EH (cell line): Measurements from ENCODE around the gene IER5.

ENCODE experiments used
- DNase-seq: peaks from one replicate; pipeline ENCODE4 v3.0.0-alpha.2; 2015; ENCODE audit warnings: low read depth

Gene IER5

DNA sequence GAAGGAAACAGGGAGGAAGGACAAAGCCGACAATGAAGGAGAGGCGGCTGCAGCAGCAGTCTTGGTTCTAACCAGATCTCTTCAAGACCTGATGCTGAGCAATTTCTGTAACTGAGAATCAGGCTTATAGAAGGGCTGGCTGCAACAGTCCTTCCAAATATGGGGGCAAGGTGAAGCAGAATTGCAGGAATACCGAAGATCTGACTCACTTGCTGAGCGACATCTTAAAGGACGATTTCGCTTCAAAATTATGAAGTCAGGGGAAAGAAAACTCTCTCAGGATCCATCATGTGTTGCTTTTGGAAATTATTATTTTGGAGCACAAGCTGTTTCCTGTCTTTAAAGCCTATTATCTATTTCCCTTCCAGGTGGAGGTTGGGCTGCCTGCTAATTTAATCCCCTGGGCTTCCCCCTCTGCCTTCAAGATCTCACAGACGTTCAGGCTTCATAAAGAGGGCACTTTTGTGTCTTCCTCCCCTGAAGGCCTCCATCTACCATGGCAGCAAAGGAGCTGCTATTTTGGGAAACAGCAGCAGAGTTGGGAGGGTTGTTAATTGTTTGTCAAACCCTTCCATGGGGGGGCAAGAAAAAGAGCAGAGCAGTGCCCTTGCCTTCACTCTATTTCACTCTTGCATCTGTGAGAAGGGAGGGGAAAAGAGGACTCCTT, 10.8 kb upstream of the IER5 start:
- DNase-seq = peak; percentile 84

DNA sequence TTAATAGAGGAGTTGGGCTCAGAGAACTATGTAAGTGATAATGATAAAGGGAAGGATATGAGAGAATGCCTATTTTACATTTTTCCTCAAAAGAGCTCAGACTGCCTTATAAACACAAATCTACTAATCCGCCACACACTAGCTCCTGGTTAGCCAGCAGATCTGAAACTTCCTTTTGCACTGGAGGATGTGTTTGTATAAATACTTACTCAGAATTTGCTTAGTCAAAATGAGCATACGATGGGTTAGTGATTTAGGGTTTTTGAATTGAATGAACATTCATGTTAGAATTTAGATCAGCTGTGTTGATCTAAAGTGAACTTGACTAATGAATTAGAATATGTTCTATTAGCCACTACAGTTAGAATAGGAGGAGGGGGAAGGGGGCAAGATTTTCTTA, 9.1 kb upstream of the IER5 start:
- peak; percentile 63 for DNase-seq

DNA sequence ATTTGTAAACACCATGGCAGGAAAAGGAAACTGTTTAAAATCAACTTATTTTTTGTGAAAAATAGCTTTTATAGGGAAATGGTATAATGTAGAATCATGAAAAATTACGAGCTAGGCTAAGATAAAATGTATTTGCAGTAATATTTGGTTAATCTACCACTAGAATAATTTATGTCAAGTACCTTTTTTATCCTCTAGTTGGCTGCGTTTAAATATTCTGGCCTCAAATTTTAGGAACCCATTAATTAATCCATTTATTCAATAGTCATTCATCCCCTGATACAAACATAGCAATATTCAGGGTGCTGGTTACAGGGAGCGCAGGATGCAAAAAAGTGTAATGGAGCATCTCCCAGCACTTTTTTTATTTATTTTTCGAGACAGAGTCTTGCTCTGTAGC, 8.6 kb upstream of the IER5 start:
- DNase-seq = no peak

DNA sequence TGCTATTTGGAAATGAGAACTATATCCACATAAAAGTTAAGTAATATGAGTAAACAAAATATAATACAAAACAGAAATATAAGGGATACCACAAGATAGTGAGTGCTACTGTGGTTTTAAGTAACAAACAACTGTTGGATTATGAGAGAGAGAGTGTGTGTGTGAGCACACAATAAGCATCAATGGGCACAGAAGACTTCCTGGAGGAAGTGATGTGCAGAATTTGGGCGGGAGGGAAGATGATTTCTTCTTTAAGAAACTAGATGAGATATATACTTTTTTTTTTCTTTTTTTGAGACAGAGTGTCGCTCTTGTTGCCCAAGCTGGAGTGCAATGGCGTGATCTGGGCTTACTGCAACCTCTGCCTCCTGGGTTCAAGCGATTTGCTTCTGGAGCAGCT, 7.9 kb upstream of the IER5 start:
- no peak for DNase-seq

DNA sequence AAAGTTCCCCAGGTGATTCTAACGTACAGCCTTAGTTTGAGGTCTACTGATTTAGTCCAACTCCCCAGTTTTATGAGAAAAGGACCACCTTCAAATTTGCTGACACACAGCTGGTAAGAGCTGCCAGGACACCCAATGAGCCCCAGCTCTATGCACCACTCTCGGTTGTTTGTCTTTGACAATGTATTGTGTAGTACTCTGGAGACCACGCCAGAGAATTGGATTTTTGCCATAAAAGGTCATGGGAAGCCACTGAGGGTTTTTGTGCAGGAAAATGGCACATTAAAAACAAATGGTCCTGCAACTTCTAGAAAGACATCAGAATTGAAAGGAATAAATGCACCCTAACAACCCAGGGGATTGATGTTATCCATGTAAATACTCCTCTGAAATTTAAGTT, 7.1 kb upstream of the IER5 start:
- DNase-seq = no peak

DNA sequence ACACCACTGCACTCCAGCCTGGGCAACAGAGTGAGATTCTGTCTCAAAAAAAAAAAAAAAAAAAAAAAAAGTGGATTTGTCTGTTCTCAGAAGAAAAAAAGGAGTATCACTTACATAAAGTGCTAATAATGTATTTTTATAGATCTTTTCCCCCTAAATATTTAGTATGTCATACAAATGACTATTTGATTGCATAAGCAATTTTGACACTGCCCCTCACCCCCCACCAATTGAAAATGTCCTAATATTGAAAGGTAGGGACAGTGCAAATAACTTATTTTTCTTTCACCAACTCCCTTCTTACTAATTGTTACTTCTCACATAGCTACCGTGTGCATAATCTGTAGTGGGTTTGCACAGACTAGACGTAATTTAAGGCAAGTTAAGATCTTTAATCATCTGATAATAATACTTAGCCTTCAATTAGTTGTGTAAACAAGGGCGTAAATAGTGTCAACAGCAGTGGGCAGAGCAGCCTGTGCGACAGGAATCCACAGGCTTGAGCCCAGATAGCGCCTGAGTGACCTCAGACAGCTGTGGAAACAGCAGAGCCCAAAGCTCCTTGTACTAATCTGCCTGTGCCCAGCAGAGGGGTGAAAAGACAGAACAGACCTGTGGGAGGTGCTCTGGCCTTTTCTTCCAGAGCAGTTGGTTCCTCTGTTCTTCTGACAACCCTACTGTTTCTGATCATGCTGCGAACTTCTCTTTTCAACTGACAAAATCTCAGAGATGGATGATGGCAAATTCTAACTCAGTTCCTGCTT, 4.5 kb upstream of the IER5 start:
- peak; percentile 52 for DNase-seq

DNA sequence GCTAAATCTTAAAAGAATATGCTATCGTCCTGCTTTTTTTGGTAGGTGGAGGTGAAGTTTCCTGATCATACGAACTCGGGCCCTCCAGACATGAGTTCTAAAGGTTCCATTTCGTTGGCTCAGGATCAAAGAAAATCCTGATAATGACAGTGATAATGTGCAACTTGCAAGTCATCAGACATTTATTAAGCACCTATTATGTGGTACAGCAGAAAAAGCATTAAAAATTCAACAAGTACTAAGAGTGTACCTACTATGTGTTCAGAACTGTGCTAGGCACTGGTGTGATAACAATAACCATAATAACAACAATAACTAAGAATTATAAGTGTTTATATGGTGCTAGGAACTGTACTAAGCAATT, 3.9 kb upstream of the IER5 start:
- DNase-seq = no peak

DNA sequence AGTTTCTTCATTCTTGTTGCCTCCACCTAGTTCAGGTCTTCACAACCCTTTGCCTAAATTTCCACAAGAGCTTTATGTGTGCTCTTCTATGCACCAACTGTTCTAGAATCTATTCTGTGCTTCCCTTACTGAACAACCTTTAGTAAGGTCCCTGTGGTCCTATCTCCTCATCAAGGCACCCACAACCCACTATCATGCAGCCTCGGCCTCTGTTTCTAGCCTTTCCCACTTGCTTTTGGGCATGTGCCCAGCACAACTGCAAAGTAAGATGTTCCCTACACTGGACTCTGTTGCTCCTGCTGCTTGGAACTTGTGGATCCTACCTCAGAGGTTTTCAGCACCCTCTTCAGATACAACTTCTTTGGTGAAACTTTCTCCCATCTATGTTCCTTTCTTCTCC, 2.4 kb upstream of the IER5 start:
- DNase-seq = no peak

DNA sequence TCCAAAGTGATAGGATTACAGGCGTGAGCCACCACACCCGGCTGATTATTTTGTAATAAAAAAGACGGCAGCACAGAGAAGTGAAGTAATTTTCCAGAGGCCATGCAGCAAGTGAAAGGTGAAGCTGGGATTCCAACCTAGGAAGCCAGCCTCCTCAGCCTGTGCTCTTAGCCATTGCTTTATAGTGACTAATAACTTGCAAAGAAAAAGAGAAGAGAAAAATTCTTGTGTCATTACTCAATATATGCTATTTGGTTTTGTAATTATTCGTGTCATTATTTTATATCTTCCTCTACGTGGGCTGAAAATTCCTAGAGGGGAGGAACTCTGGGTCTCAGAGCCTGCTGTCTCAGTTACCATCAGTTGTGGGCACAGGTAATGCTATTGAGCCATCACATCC, 1.6 kb upstream of the IER5 start:
- DNase-seq = peak; percentile 90

DNA sequence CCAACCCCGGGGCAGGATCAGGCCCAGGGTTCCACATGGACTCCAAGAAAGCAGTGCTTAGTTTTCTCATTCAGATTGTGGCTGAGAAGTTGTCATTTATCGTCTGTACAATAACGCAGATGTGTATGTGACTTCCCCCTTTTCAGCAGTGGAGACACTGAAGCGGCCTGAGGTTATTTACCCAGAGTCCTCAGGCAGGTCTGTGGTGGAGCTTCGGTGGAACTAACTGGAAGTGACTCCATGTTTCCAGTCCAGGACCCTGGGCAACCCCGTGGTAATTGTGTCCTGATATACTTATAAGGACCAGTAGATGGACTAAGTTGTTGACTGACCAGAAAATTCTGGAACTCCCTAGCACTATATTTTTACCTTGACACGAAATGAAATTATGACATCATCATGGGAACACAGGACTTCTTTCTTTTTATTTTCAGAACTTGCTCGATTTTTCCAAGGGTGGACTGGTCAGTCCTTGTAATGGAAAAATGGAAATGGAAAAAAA, 1.0 kb upstream of the IER5 start:
- no peak for DNase-seq

DNA sequence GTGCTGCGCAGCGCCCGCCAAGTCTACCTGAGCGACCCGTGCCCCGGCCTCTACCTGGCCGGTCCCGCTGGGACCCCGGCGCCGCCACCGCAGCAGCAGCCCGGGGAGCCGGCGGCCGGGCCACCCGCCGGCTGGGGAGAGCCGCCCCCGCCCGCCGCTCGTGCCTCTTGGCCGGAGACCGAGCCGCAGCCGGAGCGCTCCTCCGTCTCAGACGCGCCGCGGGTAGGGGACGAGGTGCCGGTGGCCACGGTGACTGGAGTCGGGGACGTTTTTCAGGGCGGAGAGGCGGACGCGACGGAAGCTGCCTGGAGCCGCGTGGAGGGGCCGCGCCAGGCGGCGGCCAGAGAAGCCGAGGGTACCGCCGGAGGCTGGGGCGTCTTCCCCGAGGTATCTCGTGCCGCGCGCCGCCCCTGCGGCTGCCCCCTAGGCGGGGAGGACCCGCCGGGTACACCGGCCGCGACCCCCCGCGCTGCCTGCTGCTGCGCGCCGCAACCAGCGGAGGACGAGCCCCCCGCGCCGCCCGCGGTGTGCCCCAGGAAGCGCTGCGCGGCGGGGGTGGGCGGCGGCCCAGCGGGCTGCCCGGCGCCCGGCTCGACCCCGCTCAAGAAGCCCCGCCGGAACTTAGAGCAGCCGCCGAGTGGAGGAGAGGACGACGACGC, 646 bp downstream of the IER5 start:
- no peak for DNase-seq

DNA sequence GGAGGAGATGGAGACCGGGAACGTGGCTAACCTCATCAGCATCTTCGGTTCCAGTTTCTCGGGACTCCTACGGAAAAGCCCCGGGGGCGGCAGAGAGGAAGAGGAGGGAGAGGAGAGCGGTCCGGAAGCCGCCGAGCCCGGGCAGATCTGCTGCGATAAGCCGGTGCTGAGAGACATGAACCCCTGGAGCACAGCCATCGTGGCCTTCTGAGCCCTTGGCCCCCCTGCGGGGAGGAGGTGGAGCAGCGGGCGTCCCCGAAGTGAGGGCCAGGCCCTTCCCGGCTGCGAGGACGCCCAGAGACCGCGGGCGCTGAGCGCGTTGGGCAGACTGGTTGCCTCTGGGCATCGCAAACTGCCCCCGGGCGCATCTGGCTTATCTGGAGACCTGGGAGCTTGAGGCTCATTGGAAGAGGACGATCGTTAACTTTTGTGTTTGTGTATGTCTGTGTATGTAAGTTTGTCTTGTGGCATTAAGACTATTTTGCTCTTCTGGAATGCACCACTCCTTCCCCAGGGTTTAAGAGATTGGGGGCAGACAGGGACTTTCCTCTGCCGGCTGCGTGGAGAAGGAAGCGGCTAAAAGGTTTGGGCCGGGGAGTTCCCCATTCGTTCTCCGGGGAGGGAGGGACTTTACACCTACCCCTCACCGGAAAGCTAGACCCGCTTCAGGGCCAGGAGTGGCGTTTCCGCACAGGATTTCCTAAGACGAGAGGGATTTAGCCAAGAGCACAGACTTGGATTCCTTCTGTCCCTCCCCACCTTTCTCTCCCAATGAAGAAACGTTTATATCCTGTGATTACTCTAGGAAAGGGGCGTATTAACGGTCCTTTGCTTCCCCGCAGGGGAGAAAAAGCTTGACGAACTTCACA, 1.4 kb downstream of the IER5 start:
- peak; percentile 78 for DNase-seq

DNA sequence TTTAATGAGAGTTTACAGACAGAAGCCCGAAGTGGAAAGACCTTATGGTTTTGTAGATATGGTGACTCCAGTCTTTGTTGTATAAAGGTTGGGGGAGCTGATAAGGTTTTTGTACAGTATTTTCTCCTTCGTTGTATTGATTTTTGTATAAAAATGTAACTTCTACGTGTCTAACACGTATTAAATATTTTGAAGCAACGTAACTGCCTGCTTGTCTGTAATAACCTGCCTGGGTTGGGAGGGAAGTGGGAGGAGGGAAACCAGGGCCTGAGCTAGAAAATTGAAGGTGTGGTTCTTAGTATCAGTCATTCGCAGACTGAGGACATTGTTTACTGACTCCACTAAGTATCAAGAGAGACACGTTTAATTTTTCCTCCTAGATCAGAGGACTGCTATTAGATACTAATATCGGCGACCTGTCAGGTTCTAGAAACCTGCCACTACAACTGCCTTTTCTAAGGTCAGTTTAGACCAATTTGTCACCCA, 2.2 kb downstream of the IER5 start:
- DNase-seq = no peak

DNA sequence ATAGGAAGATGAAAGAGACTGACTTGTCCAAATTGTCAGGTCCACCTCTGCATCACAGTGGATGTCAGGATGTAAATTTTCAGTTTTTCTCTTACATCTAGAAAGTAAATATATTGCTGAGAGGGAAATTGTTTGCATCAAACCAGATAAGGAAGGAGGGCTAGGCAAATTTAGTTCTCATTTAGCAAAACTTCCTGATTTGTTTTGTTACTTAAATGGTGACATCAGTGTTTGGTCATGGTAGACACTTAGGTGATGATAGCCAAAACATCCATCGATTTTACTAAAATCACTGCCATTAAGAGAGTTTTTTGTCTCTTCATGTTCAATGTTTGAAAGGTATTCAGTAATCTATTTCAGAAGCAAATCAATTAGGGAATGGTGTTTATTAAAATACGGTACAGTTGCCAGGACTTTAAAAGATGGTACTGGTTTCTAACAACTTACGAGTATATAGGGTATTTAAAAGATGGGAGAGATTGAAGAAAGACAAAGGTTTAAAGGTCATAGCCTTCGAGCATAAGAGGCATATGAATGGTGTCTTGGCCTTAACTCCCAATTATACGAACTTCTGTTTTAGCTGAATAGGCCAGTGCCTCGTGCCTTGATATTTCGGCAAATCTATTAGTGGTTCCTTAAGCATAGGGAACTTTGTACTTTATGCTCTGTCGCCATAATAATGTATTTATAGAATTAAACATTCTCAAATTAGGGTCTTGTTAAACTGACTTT, 3.0 kb downstream of the IER5 start:
- no peak for DNase-seq

DNA sequence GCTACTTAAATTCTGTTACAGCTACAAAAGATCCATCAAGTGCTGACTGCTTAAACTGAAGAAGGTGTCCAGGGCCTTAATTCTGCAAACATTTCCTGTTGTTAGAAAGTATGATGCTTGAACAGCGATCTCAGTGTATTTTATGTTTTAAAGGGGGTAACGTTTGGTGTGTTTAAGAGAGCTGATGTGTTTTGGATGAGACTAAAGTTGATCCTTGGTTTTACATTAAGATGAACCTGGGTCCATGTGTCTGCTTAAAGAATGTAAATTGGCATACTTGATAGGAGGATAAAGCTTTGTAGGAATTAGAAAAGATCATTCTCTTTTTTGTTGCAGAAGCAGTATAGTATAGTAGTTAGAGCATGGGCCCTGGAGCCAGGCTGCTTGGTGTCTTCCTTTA, 3.6 kb downstream of the IER5 start:
- no peak for DNase-seq

DNA sequence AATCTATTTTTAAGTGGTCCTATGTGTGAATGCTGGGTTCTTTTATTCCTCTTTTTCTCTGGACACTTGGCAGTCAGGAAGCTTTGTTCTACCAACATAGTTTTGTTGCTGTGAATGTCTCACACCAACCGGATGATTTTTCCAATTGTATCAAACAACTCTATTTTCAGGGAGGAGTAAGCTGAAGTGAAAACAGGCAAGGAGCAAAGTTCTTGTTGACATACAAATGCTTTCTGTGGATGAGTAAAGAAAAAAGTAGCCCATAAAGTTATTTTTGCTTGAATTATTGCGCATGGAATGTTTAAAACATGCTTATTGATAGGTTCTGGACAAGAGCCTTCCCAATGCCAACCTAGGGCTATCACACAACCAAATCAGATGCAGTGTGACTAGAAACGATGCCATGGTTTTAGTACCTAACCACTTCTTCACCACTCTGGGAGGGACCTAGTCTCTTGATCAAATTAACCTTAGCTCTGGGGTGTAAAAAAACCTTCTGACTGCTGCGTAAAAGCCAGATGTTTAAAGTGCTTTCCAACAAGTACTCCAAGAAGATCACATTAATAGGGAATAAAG, 4.5 kb downstream of the IER5 start:
- no peak for DNase-seq

DNA sequence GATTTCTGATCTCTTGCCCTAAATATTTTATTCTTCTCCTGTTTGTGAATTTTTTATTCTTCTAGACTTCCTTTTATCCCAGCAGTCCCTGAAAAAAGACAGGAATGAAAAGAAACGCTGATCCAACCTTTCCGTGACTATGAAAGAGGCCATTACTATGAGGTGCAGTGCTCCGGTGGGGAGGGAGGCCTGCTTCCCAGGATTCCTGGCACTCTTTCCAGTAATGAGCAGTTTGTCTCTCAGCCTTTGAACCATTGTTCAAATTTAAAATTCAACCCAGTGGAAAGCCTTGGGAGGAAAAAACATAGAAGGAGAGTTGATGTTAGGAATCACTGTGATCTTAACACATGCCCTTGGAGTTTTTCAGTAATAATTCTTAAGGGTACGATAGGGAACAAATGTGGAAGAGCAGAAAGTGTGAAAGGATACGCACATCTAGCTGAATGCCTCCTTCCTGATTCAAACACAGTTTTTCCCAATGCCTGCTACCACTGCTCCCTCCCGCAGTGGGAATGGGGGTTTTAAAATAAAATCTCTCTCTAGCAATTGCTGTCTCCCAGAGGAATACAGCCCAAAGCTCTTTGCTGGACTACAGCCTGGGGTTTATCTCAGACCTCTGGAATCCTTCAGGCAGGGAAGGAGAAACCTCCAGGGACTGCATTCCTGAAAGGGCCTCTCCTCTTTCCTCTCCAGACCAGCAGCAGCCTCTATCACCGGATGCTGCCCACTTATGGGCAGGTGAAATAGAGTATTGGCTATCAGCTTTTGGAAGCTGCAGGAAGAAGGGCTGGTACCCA, 6.1 kb downstream of the IER5 start:
- peak; percentile 97 for DNase-seq

DNA sequence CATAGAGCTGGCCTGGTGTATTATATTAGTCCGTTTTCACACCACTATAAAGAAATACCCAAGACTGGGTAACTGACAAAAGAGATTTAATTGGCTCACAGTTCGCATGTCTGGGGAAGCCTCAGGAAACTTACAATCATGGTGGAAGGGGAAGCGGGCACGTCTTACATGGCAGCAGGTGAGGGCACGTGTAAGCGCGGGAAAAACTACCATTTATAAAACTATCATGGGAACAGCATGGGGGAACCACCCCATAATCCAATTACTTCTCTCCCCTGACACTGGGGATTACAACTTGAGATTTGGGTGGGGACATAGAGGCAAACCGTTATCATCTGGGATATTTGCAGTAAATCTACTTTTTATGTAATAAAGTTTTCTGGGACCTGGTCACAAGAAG, 6.8 kb downstream of the IER5 start:
- no peak for DNase-seq

DNA sequence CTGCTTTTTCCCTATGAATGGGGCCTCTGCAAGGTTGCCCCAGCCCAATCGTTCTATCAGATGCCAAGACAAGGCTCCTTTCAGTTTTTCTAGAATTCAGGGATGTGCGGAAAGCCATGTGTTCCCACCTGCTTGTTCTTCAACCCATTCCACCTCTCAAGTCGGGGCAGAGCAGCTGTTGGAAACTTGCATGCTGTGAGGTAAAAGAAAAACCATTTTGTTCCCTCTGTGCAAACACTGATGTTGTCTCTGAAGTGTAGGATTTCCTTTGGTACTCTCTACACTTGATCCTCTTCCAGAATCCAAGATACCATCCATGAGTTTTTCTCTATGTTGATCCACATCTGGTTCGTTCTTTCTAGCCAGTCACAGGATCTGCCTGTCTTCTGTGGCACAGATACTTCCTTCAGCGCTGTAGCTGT, 7.3 kb downstream of the IER5 start:
- no peak for DNase-seq

DNA sequence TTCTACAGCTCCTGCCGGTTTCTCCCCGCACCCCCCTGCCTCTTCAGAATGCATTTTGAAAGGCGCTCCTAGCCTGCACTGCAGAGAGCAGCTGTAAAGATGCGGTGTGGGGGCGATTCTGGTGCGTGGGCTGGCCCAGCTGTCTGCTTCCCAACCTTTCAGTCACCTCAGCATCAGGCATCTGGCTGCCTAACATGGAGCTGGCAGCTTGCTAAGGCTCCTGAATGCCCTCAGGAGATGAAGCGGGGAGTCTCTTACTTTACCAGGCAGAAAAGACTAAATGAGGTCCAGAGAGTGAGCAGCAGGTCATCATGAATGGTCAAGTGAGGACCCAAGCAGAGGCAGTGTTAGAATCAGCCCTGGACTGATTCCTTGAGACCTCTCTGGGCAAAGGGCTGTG, 8.7 kb downstream of the IER5 start:
- peak; percentile 37 for DNase-seq
